Esophagus muscularis mucosa (tissue), 3 donors: ENCODE measurements around the gene FAM131A.

ENCODE experiments used
- POLR2A ChIP-seq: fragments of 450-650 bp; IDR thresholded peaks from one replicate; pipeline ENCODE4 v1.6.1; 2017; ENCODE audit warnings: antibody characterized with exemption, moderate library complexity, mild to moderate bottlenecking, low read depth
- POLR2AphosphoS5 ChIP-seq, 2 donors: sonication (generic); formaldehyde crosslinking; IDR thresholded peaks; one replicate each; pipeline ENCODE4 v1.6.1; 2017; ENCODE audit warnings: antibody characterized with exemption in 2 of 2
- TF ChIP-seq, protein P1 (sequence below), 3 experiments: fragments of 200-600 bp in 2 of 3; fragments of 450-650 bp in 1 of 3; sonication (generic) in 2 of 3; IDR thresholded peaks; one replicate each; pipeline ENCODE4 v1.5.1; 2017 to 2019; ENCODE audit warnings: antibody characterized with exemption in 3 of 3, mild to moderate bottlenecking in 2 of 3, moderate library complexity in 1 of 3

GRCh38 chr3:184341925-184342324, 4.5 kb downstream of the FAM131A start:
- TF ChIP-seq, protein P1, sequence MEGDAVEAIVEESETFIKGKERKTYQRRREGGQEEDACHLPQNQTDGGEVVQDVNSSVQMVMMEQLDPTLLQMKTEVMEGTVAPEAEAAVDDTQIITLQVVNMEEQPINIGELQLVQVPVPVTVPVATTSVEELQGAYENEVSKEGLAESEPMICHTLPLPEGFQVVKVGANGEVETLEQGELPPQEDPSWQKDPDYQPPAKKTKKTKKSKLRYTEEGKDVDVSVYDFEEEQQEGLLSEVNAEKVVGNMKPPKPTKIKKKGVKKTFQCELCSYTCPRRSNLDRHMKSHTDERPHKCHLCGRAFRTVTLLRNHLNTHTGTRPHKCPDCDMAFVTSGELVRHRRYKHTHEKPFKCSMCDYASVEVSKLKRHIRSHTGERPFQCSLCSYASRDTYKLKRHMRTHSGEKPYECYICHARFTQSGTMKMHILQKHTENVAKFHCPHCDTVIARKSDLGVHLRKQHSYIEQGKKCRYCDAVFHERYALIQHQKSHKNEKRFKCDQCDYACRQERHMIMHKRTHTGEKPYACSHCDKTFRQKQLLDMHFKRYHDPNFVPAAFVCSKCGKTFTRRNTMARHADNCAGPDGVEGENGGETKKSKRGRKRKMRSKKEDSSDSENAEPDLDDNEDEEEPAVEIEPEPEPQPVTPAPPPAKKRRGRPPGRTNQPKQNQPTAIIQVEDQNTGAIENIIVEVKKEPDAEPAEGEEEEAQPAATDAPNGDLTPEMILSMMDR (IDR thresholded peaks at IDR 0.05): no peak
- TF ChIP-seq POLR2AphosphoS5 (IDR thresholded peaks at IDR 0.05): no peak
- no peak for TF ChIP-seq POLR2A
